MCF 10A (cell line): ENCODE data around the gene RALGPS1. TPM values are rescaled to one million over a fixed set of nuclear protein-coding genes. Genes with fewer than 3 reads are reported as not detected.

Experiments
- BruUV-seq: library from RNA; stranded (reverse); fragments of 400-500 nt; replicated peaks from 2 replicates; lab custom pipeline; 2021; lab: Mats Ljungman, UMichigan
- CTCF ChIA-PET: fragments of 300-600 bp; sonication (Branson Sonifier 250); formaldehyde crosslinking; extraction: SDS; loops from one replicate; lab custom pipeline; 2021; ENCODE audit warnings: antibody characterized with exemption, inconsistent platforms; lab: Yijun Ruan, JAX
- POLR2A ChIA-PET: fragments of 300-600, 350-650 bp; sonication (Branson Sonifier 250); formaldehyde crosslinking; extraction: SDS; loops from one replicate; lab custom pipeline; 2020; ENCODE audit warnings: antibody characterized with exemption, inconsistent platforms; lab: Yijun Ruan, JAX
- DNase-seq: peaks from one replicate; pipeline ENCODE4 v3.0.0-alpha.2; 2018; ENCODE audit not compliant: unreplicated experiment
- H3K27ac Mint-ChIP-seq: one replicate; pipeline ENCODE4 v1.8.0; 2022; ENCODE audit warnings: mild to moderate bottlenecking, low read depth, mixed read lengths; ENCODE audit not compliant: unreplicated experiment
- H3K27me3 Mint-ChIP-seq: one replicate; pipeline ENCODE4 v1.8.0; 2022; ENCODE audit warnings: mixed read lengths; ENCODE audit not compliant: insufficient read depth, unreplicated experiment
- H3K36me3 Mint-ChIP-seq: one replicate; pipeline ENCODE4 v1.8.0; 2022; ENCODE audit warnings: mild to moderate bottlenecking, moderate library complexity, mixed read lengths; ENCODE audit not compliant: insufficient read depth, unreplicated experiment
- H3K4me1 Mint-ChIP-seq: one replicate; pipeline ENCODE4 v1.8.0; 2022; ENCODE audit warnings: mixed read lengths; ENCODE audit not compliant: insufficient read depth, unreplicated experiment
- H3K4me3 Mint-ChIP-seq: one replicate; pipeline ENCODE4 v1.8.0; 2022; ENCODE audit warnings: mild to moderate bottlenecking, moderate library complexity, mixed read lengths; ENCODE audit not compliant: unreplicated experiment
- H3K9me3 Mint-ChIP-seq: one replicate; pipeline ENCODE4 v1.8.0; 2022; ENCODE audit warnings: mixed read lengths; ENCODE audit not compliant: unreplicated experiment
- CTCF ChIP-seq: fragments of 200-600 bp; IDR thresholded peaks from one replicate; pipeline ENCODE4 v1.8.0; 2022; ENCODE audit warnings: antibody characterized with exemption, mild to moderate bottlenecking; ENCODE audit not compliant: unreplicated experiment
- intact Hi-C: fragments of 100-400 bp; cut with micrococcal nuclease; formaldehyde crosslinking; loops from 2 replicates; pipeline ENCODE4 v1.14.1; 2022
- total RNA-seq: library from RNA; stranded (reverse); gene quantifications from 2 replicates; pipeline ENCODE4 v1.2.3, GENCODE V29; 2022

RALGPS1 gene
- total RNA-seq, 1 experiment from 2014 or later = 2.4 TPM

GRCh38 chr9:127097683-127098082 is 183.1 kb downstream of the RALGPS1 start:
- Mint-ChIP-seq H3K9me3 (no peaks in the 10 kb centered on the region), H3K27ac (no peak overlapping the region), H3K36me3 (no peaks in the 10 kb centered on the region), H3K4me3 (no peak overlapping the region), H3K27me3 (no peaks in the 10 kb centered on the region), H3K4me1 (no peaks in the 10 kb centered on the region)
- CTCF ChIA-PET = no interaction called here
- no peak for DNase-seq
- no peak for TF ChIP-seq CTCF
- intact Hi-C loops = no loop called here
- POLR2A ChIA-PET = no interaction called here
- no TSS peak for BruUV-seq

DNA sequence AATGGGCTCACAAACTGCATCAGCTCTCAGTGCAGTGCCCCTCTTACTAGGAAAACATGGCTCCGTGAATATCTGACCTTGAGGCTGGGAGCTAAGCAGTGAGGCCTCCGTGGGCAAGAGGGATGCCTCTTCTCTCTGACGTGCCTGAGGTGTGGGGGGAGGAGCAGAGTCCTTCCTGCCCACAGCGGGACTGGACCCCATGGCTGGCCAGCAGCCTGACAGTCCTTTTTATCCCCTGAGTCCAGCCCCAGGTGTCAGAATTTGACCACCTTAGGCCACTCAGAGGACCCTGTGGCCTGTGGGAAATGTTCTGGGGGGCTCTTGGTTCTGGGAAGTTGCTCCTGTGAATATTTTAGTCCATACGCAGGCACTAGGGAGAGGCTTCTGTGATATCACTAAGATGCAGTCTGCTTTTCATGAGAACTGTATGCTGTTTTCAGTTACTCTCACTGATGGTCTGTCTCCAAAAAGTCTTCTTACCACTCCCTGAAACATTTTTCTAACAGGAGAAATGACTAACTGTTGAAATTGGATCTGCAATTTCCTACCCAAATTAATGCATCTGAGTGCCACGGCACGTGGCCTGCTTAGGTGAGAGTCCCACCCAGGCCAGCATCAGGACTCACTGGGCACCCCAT is 184.5 kb downstream of the RALGPS1 start:
- Mint-ChIP-seq H3K27me3 (no peaks in the 10 kb centered on the region), H3K4me3 (no peak overlapping the region), H3K9me3 (no peaks in the 10 kb centered on the region), H3K27ac (no peak overlapping the region), H3K4me1 (no peaks in the 10 kb centered on the region), H3K36me3 (no peaks in the 10 kb centered on the region)
- DNase-seq = no peak
- intact Hi-C loops = no loop called here
- TF ChIP-seq CTCF = no peak
- ChIA-PET CTCF (no interaction called here), POLR2A (no interaction called here)
- BruUV-seq = no TSS peak

DNA sequence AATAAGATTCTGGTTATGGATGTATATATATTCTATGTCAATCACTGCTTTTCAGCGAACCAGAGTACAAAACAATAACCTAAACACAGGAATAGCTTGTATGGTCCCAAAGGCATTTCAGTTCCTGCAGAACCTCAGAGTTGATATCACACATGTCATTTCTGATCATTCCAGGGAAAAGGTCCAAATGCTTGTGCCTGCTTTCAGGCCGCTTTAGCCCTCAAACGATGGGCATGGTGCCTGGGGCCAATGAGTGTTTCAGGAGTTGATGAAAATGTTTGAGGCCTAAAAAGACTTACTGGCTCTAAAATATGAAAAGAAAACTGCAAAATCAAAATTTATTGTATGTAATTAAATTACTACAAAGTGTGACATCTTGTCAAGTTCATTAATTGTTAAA is 185.1 kb downstream of the RALGPS1 start:
- no peak for TF ChIP-seq CTCF
- Mint-ChIP-seq H3K27ac (no peak overlapping the region), H3K27me3 (no peaks in the 10 kb centered on the region), H3K4me1 (no peaks in the 10 kb centered on the region), H3K9me3 (no peaks in the 10 kb centered on the region), H3K36me3 (no peaks in the 10 kb centered on the region), H3K4me3 (no peak overlapping the region)
- intact Hi-C loops = no loop called here
- ChIA-PET POLR2A (no interaction called here), CTCF (no interaction called here)
- no TSS peak for BruUV-seq
- no peak for DNase-seq

- BruUV-seq = no TSS peak
- no peaks in the 10 kb centered on the region for H3K36me3 Mint-ChIP-seq
- no peaks in the 10 kb centered on the region for H3K9me3 Mint-ChIP-seq
- H3K4me1 Mint-ChIP-seq = no peaks in the 10 kb centered on the region
- H3K27me3 Mint-ChIP-seq = no peaks in the 10 kb centered on the region
- intact Hi-C loops = no loop called here
- TF ChIP-seq CTCF = no peak
- DNase-seq = no peak
- H3K4me3 Mint-ChIP-seq = no peak overlapping the region
- H3K27ac Mint-ChIP-seq = no peak overlapping the region
- ChIA-PET POLR2A (no interaction called here), CTCF (no interaction called here)
Measured at GRCh38 chr9:127102176-127102575, 187.6 kb downstream of the RALGPS1 start.
